SU-DHL-6 (cell line): ENCODE data around the gene SLC6A5.

Source experiments
- H2AFZ ChIP-seq: fragments of 200-600 bp; sonication (generic); 2 replicates; pipeline ENCODE4 v1.6.1; 2014; ENCODE audit warnings: low read depth, mild to moderate bottlenecking, moderate library complexity, mixed read lengths, antibody characterized with exemption, low read length; ENCODE audit not compliant: severe bottlenecking
- H3F3A ChIP-seq: fragments of 200-600 bp; shearing (Covaris generic); 2 replicates; pipeline ENCODE4 v1.6.0; 2016; ENCODE audit warnings: antibody characterized with exemption, mild to moderate bottlenecking; ENCODE audit not compliant: insufficient read depth
- H3K27ac ChIP-seq: fragments of 200-600 bp; sonication (generic); 2 replicates; pipeline ENCODE4 v1.5.1; 2016; ENCODE audit warnings: low read depth, mild to moderate bottlenecking, low read length, moderate library complexity, mixed read lengths
- H3K27me3 ChIP-seq: fragments of 200-600 bp; sonication (generic), shearing (Covaris generic); 2 replicates; pipeline ENCODE4 v1.6.0; 2014; ENCODE audit warnings: mild to moderate bottlenecking, low read length
- H3K36me3 ChIP-seq: fragments of 200-600 bp; sonication (generic); 2 replicates; pipeline ENCODE4 v1.6.1; 2014; ENCODE audit warnings: mild to moderate bottlenecking, low read length, mixed read lengths
- H3K4me2 ChIP-seq: fragments of 300-600, 200-600 bp; shearing (Covaris generic), sonication (generic); 2 replicates; pipeline ENCODE4 v1.6.0; 2014; ENCODE audit warnings: low read length, low read depth, mild to moderate bottlenecking; ENCODE audit not compliant: poor library complexity, severe bottlenecking
- H3K4me3 ChIP-seq: fragments of 200-600 bp; sonication (generic); 2 replicates; pipeline ENCODE4 v1.5.1; 2014; ENCODE audit warnings: antibody characterized with exemption, low read length, mild to moderate bottlenecking, mixed read lengths; ENCODE audit not compliant: insufficient read depth, poor library complexity, severe bottlenecking
- H3K79me2 ChIP-seq: fragments of 200-600 bp; sonication (generic); 2 replicates; pipeline ENCODE4 v1.6.1; 2014; ENCODE audit warnings: mild to moderate bottlenecking, low read length, moderate library complexity; ENCODE audit not compliant: insufficient read depth
- H3K9ac ChIP-seq: fragments of 200-600 bp; sonication (generic); 2 replicates; pipeline ENCODE4 v1.7.0; 2014; ENCODE audit warnings: mild to moderate bottlenecking, low read length
- H3K9me2 ChIP-seq: fragments of 200-600 bp; sonication (generic); replicated peaks from 2 replicates; pipeline ENCODE4 v1.6.1; 2014; ENCODE audit warnings: low read length; ENCODE audit not compliant: insufficient read depth
- H3K9me3 ChIP-seq: fragments of 200-600 bp; sonication (generic); 2 replicates; pipeline ENCODE4 v1.6.1; 2014; ENCODE audit warnings: low read length, mixed read lengths; ENCODE audit not compliant: insufficient read depth
- H4K20me1 ChIP-seq: fragments of 200-600 bp; sonication (generic); 2 replicates; pipeline ENCODE4 v1.6.1; 2014; ENCODE audit warnings: low read depth, mild to moderate bottlenecking, antibody characterized with exemption, low read length, moderate library complexity, mixed read lengths
- EZH2phosphoT487 ChIP-seq: fragments of 200-600 bp; sonication (generic), shearing (Covaris generic); conservative IDR thresholded peaks from 2 replicates; pipeline ENCODE4 v1.6.1; 2018; ENCODE audit warnings: mild to moderate bottlenecking, antibody characterized with exemption, low read length, moderate library complexity, mixed read lengths

SLC6A5 gene

GRCh38 chr11:20707876-20708275 lies 108.5 kb downstream of the SLC6A5 start:
- no peaks in the 10 kb centered on the region for H4K20me1 ChIP-seq

More at GRCh38 chr11:20707876-20708275, 108.5 kb downstream of the SLC6A5 start:
- Histone ChIP-seq H3K27ac (no peak overlapping the region), H3K36me3 (no peaks in the 10 kb centered on the region), H3K4me3 (no peak overlapping the region), H3K9ac (no peak overlapping the region), H3K27me3 (no peaks in the 10 kb centered on the region), H3K9me3 (no peaks in the 10 kb centered on the region), H2AFZ (no peak overlapping the region), H3K4me2 (no peak overlapping the region), H3K79me2 (no peaks in the 10 kb centered on the region), H3F3A (no peaks in the 10 kb centered on the region), H3K9me2 (no peaks in the 10 kb centered on the region)
- TF ChIP-seq EZH2phosphoT487 = no peak
